Adrenal gland (tissue), 5 donors: Measurements from ENCODE around the gene SKP1.

ENCODE experiments used
- CTCF ChIP-seq, 6 experiments: fragments of 450-650 bp in 4 of 6; fragments of 200-600 bp in 2 of 6; sonication (generic) in 1 of 6; IDR thresholded peaks; 1 replicate in 5 of 6; 2 replicates in 1 of 6; pipeline versions ENCODE4 v1.5.1 to v1.8.0; 2016 to 2021; ENCODE audit warnings: antibody characterized with exemption in 6 of 6, mild to moderate bottlenecking in 2 of 6, moderate library complexity in 1 of 6
- POLR2A ChIP-seq, 2 donors: fragments of 450-650 bp; IDR thresholded peaks; one replicate each; pipeline ENCODE4 v1.6.1; 2017; ENCODE audit warnings: antibody characterized with exemption in 2 of 2, mild to moderate bottlenecking in 2 of 2, moderate library complexity in 1 of 2
- donor health status: DM: no; HTN: no; CAD: no.

GRCh38 chr5:134127376-134127861 is 49.3 kb downstream of the SKP1 start:
- TF ChIP-seq CTCF (IDR thresholded peaks at IDR 0.05): no peak
- TF ChIP-seq POLR2A (IDR thresholded peaks at IDR 0.05): no peak
